Stimulated activated CD4-positive, alpha-beta T cell treated with anti-CD3 and anti-CD28 coated beads, Interleukin-4, amount 100 ng/mL, for 1 hour (primary cell): Measurements from ENCODE around the gene ZSWIM5.
"Not testable (repeated sequence)": the region's sequence is repeated elsewhere in the genome, so short reads cannot be mapped to it uniquely, and the experiment has no call there.

Experiments
- DNase-seq: peaks from one replicate; pipeline ENCODE4 v3.0.0-alpha.2; 2020

The ZSWIM5 gene

GRCh38 chr1:45016090-45016697 is 190.2 kb downstream of the ZSWIM5 start:
- DNase-seq = no peak

GRCh38 chr1:45015683-45016082 is 190.7 kb downstream of the ZSWIM5 start:
- DNase-seq = no peak

- peak; percentile 75 for DNase-seq
These were observed 191.9 kb downstream of the ZSWIM5 start for GRCh38 chr1:45014321-45015028.

DNA sequence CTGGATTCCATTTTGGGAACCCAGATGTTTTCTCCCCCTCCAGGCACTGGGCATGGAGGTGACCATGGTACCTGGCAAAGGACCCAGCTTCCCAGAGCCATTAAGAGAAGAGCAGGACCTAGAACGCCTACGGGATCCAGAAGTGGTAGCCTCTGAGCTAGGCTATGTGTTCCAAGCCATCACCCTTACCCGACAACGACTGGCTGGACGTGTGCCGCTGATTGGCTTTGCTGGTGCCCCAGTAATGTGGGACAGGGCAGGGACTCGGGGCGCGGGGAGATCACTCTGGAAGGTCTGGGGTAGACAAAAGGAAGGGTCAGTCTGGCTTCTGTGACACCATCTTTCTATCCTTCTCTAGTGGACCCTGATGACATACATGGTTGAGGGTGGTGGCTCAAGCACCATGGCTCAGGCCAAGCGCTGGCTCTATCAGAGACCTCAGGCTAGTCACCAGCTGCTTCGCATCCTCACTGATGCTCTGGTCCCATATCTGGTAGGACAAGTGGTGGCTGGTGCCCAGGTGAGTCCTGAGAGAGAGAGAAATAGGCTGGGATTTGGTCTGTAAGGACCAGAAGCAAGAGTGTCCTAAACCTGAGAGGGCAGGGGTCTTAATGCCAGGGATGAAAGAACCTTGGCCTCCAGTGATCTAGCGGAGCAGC is 192.7 kb downstream of the ZSWIM5 start:
- no peak for DNase-seq

GRCh38 chr1:45012639-45013278 is 193.6 kb downstream of the ZSWIM5 start:
- peak; percentile 47 for DNase-seq

GRCh38 chr1:45011837-45012638 is 194.4 kb downstream of the ZSWIM5 start, which contains the start of gene UROD:
UROD (plus strand) TSS chr1:45012254; CDS start chr1:45012266, 12 bp downstream.
- peak; percentile 91 for DNase-seq

DNA sequence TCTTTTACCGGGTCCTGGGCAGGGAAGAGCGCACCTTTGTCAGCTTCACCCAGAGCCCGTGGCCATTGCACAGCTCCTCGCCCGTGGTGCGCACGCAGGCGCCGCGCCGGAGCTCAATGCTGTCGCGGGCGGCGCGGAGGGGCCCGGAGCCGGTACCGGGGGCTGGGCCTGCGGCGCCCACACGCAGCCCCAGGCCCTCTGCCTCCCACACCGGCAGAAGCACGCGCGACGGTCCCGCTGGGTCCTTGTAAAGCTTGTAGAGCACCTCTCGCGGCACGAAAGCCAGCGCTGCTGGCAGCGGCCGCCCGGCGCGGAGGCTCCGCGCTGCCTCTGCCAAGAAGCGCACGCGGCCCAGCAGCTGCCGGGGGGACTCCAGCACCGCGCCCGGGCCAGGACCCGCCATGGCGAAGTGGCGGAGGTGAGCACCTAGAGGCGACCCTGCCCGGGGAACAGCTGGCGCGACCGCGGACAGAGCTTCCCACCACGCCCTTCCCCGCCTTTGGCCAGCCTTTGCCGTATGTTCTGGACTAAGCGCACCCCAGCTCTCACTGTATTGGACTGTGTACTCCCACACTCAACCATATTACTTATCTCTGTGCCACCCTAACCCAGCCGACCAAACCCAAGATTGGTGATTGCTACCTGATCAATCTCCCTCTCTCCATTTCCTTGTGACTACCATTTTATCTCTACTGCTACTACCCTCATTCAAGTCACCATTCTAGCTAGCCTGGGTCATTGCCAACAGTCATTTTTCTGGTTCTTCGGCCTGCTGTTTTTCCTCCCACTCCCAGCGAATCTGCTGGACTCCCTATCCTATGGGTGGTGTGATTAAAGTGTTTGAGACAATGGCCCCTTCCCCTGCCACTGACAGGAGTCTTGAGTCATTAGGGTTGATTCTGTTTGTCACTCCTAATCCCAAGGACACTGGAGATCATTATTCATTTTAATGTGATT is 195.3 kb downstream of the ZSWIM5 start, which contains the start of gene HECTD3:
HECTD3 (minus strand) TSS at position 470 of the 957 bp plus-strand sequence; CDS start at position 403, 67 bp downstream.
- DNase-seq = peak; percentile 68

GRCh38 chr1:45009956-45010854 is 196.2 kb downstream of the ZSWIM5 start:
- peak; percentile 36 for DNase-seq

GRCh38 chr1:45009296-45009865 is 197.0 kb downstream of the ZSWIM5 start:
- no peak for DNase-seq

GRCh38 chr1:45008516-45008915 is 197.9 kb downstream of the ZSWIM5 start:
- DNase-seq = no peak

DNA sequence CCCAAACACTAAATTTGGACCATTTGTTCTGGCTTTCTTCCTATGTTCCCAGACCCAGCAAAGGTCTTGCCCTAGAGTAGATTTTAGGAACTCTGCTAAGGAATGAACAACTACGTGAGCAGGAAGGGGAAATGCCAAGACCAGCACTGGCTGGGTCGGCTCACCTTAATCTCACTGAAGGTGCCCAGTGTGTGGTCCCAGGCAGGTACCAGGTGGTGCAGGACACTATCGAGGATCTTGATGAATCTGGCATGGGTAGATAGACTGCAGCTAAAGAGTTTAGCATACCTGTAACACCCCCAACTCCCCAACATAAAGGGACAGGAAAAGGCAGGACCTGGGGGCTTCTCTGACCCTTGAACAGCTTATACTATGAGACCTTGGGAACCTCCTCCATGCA is 198.3 kb downstream of the ZSWIM5 start:
- DNase-seq = no peak

DNA sequence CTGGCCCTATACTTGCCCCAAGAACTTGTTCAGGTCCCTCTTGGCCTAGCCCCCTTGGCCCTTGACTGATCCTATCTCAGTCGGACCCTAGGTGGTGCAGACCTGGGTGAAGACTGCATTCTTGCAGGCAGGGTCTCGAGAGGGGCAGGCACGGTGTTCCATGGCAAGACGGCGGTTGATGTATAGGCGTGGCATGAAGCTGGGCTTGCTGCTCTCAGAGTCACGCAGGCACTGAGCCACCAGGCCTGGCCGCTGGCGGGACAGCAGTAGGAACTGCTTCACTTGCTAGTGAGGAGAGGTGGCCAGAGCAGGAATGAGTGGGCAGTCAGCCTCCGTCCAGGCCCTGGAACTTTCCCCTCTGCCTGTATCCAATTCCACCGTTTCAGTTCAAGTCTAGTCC is 199.1 kb downstream of the ZSWIM5 start:
- DNase-seq = no peak

GRCh38 chr1:45005761-45006160 is 200.6 kb downstream of the ZSWIM5 start:
- DNase-seq = no peak

DNA sequence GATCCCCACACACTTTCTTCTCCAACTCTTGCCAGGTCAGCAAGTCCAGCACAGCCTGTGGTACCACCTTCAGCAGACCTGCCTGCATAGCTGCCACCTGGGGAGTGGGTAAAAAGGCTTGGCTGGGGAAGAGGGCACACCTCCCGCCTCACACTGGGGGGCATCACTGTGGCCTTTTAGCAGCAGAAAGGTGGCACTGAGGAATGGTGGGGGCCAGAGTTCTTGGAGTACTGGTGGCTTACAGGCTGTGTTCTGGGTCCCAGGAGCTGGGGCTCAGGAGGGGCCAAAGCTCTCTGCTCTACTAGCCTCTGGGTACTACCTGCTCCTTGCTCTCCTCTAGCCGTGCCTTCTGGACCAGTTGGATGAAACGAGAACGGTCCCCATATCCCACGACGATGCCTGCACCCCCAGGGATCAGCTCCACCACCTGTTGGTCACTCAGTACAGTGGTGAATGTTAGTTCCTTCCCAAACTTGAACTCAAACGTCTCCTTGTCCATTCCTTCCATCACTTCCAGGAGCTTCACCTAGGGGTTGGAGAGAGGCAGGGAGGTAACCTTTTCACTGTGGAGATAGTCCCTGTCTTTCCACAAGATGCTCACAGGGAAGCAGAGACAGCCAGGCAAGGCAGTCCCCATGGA is 202.0 kb downstream of the ZSWIM5 start:
- no peak for DNase-seq

GRCh38 chr1:45003741-45004140 is 202.7 kb downstream of the ZSWIM5 start:
- DNase-seq = no peak

DNA sequence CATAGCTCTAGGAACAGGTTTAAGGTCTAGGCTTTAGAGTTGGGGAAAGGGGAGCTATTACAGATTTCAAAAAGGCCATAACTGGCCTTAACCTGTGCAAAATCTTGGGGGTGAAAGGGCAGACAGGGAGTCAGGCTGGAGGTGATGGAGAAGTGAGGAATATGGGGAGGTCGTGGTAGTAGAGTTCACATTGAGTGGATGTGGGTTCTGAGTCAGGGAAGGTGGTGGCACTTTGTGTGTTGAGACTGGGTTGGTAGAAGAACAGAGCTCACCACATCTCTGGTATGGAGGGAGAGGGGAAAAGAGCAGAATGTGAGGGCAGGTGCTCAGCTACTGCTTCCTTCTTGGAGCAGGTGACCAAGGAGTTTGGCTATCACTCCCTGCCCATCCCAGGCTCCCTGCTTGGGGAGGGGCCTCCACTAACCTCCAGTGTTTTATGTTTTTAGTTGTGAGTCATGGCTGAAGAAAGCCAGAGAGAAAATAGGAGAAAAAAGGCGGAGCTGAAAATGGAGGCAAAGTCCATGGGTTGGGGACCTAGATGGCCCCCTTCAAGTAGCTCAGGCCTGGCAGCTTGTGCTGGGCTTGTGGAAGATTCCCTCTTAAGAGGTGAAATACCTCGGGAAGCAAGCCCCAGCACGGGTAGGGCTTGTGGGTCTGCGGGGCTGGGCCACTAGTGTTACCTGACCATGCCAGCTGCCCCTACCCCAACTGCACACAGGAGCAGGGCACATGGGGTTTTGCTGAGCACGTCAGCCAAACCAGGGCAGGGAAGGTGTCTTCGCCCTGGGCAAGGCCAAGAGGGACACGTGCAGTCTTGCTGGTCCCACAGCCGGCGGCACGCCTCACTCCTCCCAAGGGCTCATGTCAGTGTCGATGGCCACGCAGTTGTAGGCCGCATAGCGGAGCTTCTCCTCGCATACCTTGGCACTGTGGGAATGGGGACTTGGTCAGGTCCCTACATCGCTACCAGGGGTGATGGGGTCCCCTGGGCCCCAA is 203.5 kb downstream of the ZSWIM5 start:
- DNase-seq = no peak

DNA sequence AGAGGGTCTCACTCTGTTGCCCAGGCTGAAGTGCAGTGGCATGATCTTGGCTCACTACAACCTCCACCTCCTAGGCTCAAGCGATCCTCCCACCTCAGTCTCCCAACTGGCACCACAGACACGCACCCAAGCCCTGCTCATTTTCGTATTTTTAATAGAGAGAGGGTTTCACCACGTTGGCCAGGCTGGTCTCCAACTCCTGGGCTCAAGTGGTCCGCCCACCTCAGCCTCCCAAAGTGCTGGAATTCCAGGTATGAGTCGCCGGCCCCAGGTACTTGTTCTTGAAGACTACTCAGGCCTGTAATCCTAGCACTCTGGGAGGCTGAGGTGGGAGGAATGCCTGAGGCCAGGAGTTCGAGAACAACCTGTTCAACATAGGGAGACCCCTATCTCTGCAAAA is 204.8 kb downstream of the ZSWIM5 start:
- DNase-seq = not testable (repeated sequence)

- DNase-seq = no peak
These were observed 205.4 kb downstream of the ZSWIM5 start for GRCh38 chr1:45001011-45001481.
